ENCODE results near the gene ANO10. TPM values are rescaled to one million over a fixed set of nuclear protein-coding genes. Genes with fewer than 3 reads are reported as not detected.

The ANO10 gene
- total and polyA plus RNA-seq, 2 of the 8 experiments (the other 6 are each of a cell fraction or from before 2014, with no cell fraction given), result 38.0 to 53.2 TPM

DNA sequence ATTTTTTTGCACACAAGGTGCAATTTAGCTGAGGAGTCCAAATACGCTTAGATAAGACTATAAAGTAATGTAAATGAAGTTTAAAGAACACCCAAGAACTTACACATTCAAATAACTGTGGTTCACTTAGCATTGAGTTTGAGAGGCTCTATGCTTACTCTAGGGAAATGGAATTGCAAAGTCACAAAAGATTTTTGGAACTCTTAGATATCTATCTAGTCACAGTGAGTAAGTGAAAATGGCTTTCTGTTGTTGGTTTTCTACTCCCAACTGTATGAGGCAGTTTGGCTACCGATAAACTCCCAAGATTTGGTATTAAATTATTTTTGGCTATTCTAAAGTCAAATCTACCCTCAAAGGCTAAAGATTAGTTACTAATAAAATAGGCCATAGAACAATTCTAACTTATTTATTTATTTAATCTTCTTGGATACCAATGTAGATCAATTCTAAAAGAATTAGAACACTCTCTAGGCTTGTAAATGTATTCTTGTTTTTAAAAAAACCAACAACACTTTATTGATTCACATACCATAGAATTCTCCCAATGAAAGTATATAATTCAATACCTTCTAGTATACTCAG, 170.0 kb downstream of the ANO10 start:
- no peak overlapping the region for H3K56ac ChIP-seq (replicated peaks; ENCODE audit: insufficient read length, low read depth, low read length)
- no peaks in the 10 kb centered on the region for H3K79me2 ChIP-seq (ENCODE audit: control insufficient read depth in 1 of 2, insufficient read depth in 2 of 2, low read length in 2 of 2)
- H3K36me3 ChIP-seq (ENCODE audit: control insufficient read depth in 2 of 4, insufficient read depth in 4 of 4, low read length in 3 of 4), result no peaks in the 10 kb centered on the region
- no peak for FAIRE-seq
- H3K9ac ChIP-seq (replicated peaks in 1 of 4; ENCODE audit: extremely low read depth in 1 of 4, low read depth in 3 of 4, low read length in 3 of 4), result no peak overlapping the region
- WGBS, 2 experiments (ENCODE audit: extremely low coverage in 1 of 2, insufficient coverage in 1 of 2, insufficient read length in 1 of 2, insufficient replicate concordance in 2 of 2, low coverage in 1 of 2, low lambda C conversion rate in 2 of 2, missing lambda C conversion rate in 1 of 2), result 80% methylated on average over 2 of the region's 2 CpGs; no CpG with 5 or more reads in 1 of the 2 experiments
- no peak overlapping the region for H4K8ac ChIP-seq (ENCODE audit: extremely low read depth, insufficient read depth, low read length)
- H3K27me3 ChIP-seq (replicated peaks in 1 of 4; ENCODE audit: control insufficient read depth in 3 of 4, extremely low read depth in 1 of 4, insufficient read depth in 3 of 4, low read length in 3 of 4), result no peaks in the 10 kb centered on the region
- no peak overlapping the region for H2BK12ac ChIP-seq (ENCODE audit: low read depth, low read length)
- H3K4ac ChIP-seq (replicated peaks; ENCODE audit: insufficient read length, low read depth, low read length), result no peak overlapping the region
- H2BK120ac ChIP-seq (replicated peaks; ENCODE audit: low read depth, low read length), result no peak overlapping the region
- H4K20me1 ChIP-seq (replicated peaks in 1 of 2; ENCODE audit: control insufficient read depth in 1 of 2, insufficient read depth in 2 of 2, low read length in 2 of 2), result peaks cover 0 to 2% of the 10 kb centered on the region in 2 experiments
- H3K23me2 ChIP-seq (ENCODE audit: low read depth, low read length), result no peaks in the 10 kb centered on the region
- 0 out of 7 replicates have a peak, but pooled peaks cover 0 to 4% (median 0%) of the 10 kb centered on the region in 4 experiments for H3K4me1 ChIP-seq (replicated peaks in 1 of 4; ENCODE audit: control insufficient read depth in 3 of 4, insufficient read depth in 4 of 4, low read length in 3 of 4)
- no peak overlapping the region for H3K27ac ChIP-seq (ENCODE audit: low read depth, low read length)
- ChIA-PET CTCF (ENCODE audit: partially characterized antibody) (no interaction called here), POLR2A (ENCODE audit: partially characterized antibody) (no interaction called here)
- no peak overlapping the region for H4K91ac ChIP-seq (replicated peaks; ENCODE audit: insufficient read length, low read length)
- H2BK5ac ChIP-seq (ENCODE audit: low read depth, low read length), result no peak overlapping the region
- H3K18ac ChIP-seq (ENCODE audit: extremely low read depth, low read length), result no peak overlapping the region
- H2BK20ac ChIP-seq (ENCODE audit: low read length), result no peak overlapping the region
- DNase-seq (ENCODE audit: low read depth in 1 of 2, low spot score in 2 of 2), result no peak
- H2BK15ac ChIP-seq (ENCODE audit: low read length), result no peak overlapping the region
- no peak overlapping the region for H3K14ac ChIP-seq (ENCODE audit: insufficient read length)
- no peak overlapping the region for H2AFZ ChIP-seq (ENCODE audit: low read length)
- H4K5ac ChIP-seq (ENCODE audit: insufficient read length, low read depth, low read length), result no peak overlapping the region
- H2AK5ac ChIP-seq (ENCODE audit: low read depth, low read length), result no peak overlapping the region
- no peak overlapping the region for H3K4me3 ChIP-seq (ENCODE audit: extremely low read depth in 1 of 4, insufficient read depth in 2 of 4, low read depth in 3 of 4, low read length in 4 of 4)
- no peaks in the 10 kb centered on the region for H3K79me1 ChIP-seq (ENCODE audit: low read depth, low read length)
- no peak overlapping the region for H3K4me2 ChIP-seq (ENCODE audit: insufficient read depth in 1 of 2, low read depth in 2 of 2, low read length in 2 of 2)
- H3K23ac ChIP-seq (ENCODE audit: insufficient read length), result no peak overlapping the region
- no peaks in the 10 kb centered on the region for H3K9me3 ChIP-seq (ENCODE audit: insufficient read depth in 2 of 2, low read depth in 1 of 2, low read length in 1 of 2)
- TF ChIP-seq TAF1 (IDR thresholded peaks at IDR 0.05; ENCODE audit: low read depth, low read length) (no peak), USF2 (IDR thresholded peaks at IDR 0.05; ENCODE audit: low read length) (no peak), EP300 (IDR thresholded peaks at IDR 0.05; ENCODE audit: borderline replicate concordance in 1 of 2, low read depth in 2 of 2, low read length in 2 of 2) (no peak), CBX5 (IDR thresholded peaks at IDR 0.05; ENCODE audit: low read depth, low read length) (no peak), CTBP2 (IDR thresholded peaks at IDR 0.05; ENCODE audit: borderline replicate concordance, insufficient read depth, insufficient read length, low read length) (no peak), NANOG (IDR thresholded peaks at IDR 0.05; ENCODE audit: insufficient read depth, low read depth, low read length, poor library complexity, severe bottlenecking) (no peak), MAX (IDR thresholded peaks at IDR 0.05) (no peak), SIRT6 (IDR thresholded peaks at IDR 0.05; ENCODE audit: low read length) (no peak), KDM4A (IDR thresholded peaks at IDR 0.05; ENCODE audit: low read depth, low read length, severe bottlenecking) (no peak), KDM1A (IDR thresholded peaks at IDR 0.05; ENCODE audit: borderline replicate concordance, low read length) (no peak)
- TF ChIP-seq, protein P1, sequence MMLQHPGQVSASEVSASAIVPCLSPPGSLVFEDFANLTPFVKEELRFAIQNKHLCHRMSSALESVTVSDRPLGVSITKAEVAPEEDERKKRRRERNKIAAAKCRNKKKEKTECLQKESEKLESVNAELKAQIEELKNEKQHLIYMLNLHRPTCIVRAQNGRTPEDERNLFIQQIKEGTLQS (IDR thresholded peaks at IDR 0.05; ENCODE audit: insufficient read depth, low read depth, low read length), result no peak

All from H1 (cell line).